H9 (cell line): ENCODE measurements around the gene ANKRD29. TPM values are rescaled to one million over a fixed set of nuclear protein-coding genes. Genes with fewer than 3 reads are reported as not detected.

Source experiments
- DNase-seq: peaks from one replicate; pipeline ENCODE4 v3.0.0-alpha.2; 2017
- H2AFZ ChIP-seq: one replicate; pipeline ENCODE4 v1.6.1; 2013; ENCODE audit warnings: mild to moderate bottlenecking, low read length, control low read depth, moderate library complexity
- H2AK5ac ChIP-seq: 2 replicates; pipeline ENCODE4 v1.6.1; 2013; ENCODE audit warnings: low read length, control low read depth, mixed read lengths; ENCODE audit not compliant: insufficient read length
- H2BK120ac ChIP-seq: one replicate; pipeline ENCODE4 v1.6.1; 2013; ENCODE audit warnings: low read depth, mild to moderate bottlenecking, low read length, control low read depth, inconsistent platforms; ENCODE audit not compliant: poor library complexity, severe bottlenecking
- H2BK12ac ChIP-seq: 2 replicates; pipeline ENCODE4 v1.6.1; 2013; ENCODE audit warnings: low read length, control low read depth, mixed read lengths, low read depth; ENCODE audit not compliant: insufficient read length
- H2BK15ac ChIP-seq: 2 replicates; pipeline ENCODE4 v1.6.1; 2013; ENCODE audit warnings: low read depth, low read length, control low read depth
- H2BK20ac ChIP-seq: one replicate; pipeline ENCODE4 v1.6.1; 2013; ENCODE audit warnings: low read depth, mild to moderate bottlenecking, low read length, control low read depth, inconsistent platforms; ENCODE audit not compliant: poor library complexity, severe bottlenecking
- H2BK5ac ChIP-seq: 2 replicates; pipeline ENCODE4 v1.6.1; 2013; ENCODE audit warnings: low read length, control low read depth, mixed read lengths; ENCODE audit not compliant: insufficient read length
- H3K14ac ChIP-seq: 2 replicates; pipeline ENCODE4 v1.6.1; 2013; ENCODE audit warnings: low read length, control low read depth; ENCODE audit not compliant: insufficient read depth
- H3K18ac ChIP-seq: 2 replicates; pipeline ENCODE4 v1.6.1; 2013; ENCODE audit warnings: low read depth, mild to moderate bottlenecking, mixed read lengths, low read length, control low read depth; ENCODE audit not compliant: insufficient read length
- H3K23ac ChIP-seq: 2 replicates; pipeline ENCODE4 v1.6.1; 2013; ENCODE audit warnings: low read length, control low read depth, mixed read lengths, low read depth; ENCODE audit not compliant: insufficient read length
- H3K23me2 ChIP-seq: 2 replicates; pipeline ENCODE4 v1.6.1; 2013; ENCODE audit warnings: low read depth, mild to moderate bottlenecking, mixed read lengths, low read length, control low read depth; ENCODE audit not compliant: insufficient read length, poor library complexity, severe bottlenecking
- H3K27ac ChIP-seq: 2 replicates; pipeline ENCODE4 v1.5.1; 2013; ENCODE audit warnings: low read length, control low read depth, mixed read lengths, low read depth; ENCODE audit not compliant: insufficient read length
- H3K27me3 ChIP-seq: 2 replicates; pipeline ENCODE4 v1.6.1; 2013; ENCODE audit warnings: low read length, control low read depth, inconsistent platforms; ENCODE audit not compliant: insufficient read depth
- H3K4ac ChIP-seq: 2 replicates; pipeline ENCODE4 v1.6.1; 2013; ENCODE audit warnings: low read depth, mild to moderate bottlenecking, control low read depth, inconsistent platforms, low read length, moderate library complexity
- H3K4me1 ChIP-seq: 2 replicates; pipeline ENCODE4 v1.6.1; 2013; ENCODE audit warnings: low read length, control low read depth, inconsistent platforms; ENCODE audit not compliant: insufficient read depth
- H3K4me2 ChIP-seq: 2 replicates; pipeline ENCODE4 v1.6.1; 2013; ENCODE audit warnings: low read length, control low read depth, mixed read lengths; ENCODE audit not compliant: insufficient read length, insufficient read depth
- H3K56ac ChIP-seq: 2 replicates; pipeline ENCODE4 v1.6.1; 2013; ENCODE audit warnings: low read depth, mild to moderate bottlenecking, mixed read lengths, low read length, control low read depth; ENCODE audit not compliant: insufficient read length
- H3K79me1 ChIP-seq: 2 replicates; pipeline ENCODE4 v1.6.1; 2013; ENCODE audit warnings: low read depth, mild to moderate bottlenecking, moderate library complexity, low read length, control low read depth, inconsistent platforms; ENCODE audit not compliant: insufficient read depth, poor library complexity, severe bottlenecking
- H3K79me2 ChIP-seq: 2 replicates; pipeline ENCODE4 v1.6.1; 2013; ENCODE audit warnings: low read length, control low read depth, inconsistent platforms; ENCODE audit not compliant: insufficient read depth
- H3K9ac ChIP-seq: 2 replicates; pipeline ENCODE4 v1.6.1; 2013; ENCODE audit warnings: low read length, control low read depth, mixed read lengths; ENCODE audit not compliant: insufficient read length; ENCODE audit errors: extremely low read depth
- H3K9me3 ChIP-seq: one replicate; pipeline ENCODE4 v1.6.1; 2013; ENCODE audit warnings: low read depth, low read length, inconsistent platforms; ENCODE audit not compliant: control insufficient read depth
- H3T11ph ChIP-seq: one replicate; pipeline ENCODE4 v1.6.1; 2013; ENCODE audit warnings: mild to moderate bottlenecking, low read length, control low read depth, inconsistent platforms
- H4K20me1 ChIP-seq: one replicate; pipeline ENCODE4 v1.6.1; 2013; ENCODE audit not compliant: control insufficient read depth, insufficient read length, insufficient read depth
- H4K5ac ChIP-seq: 2 replicates; pipeline ENCODE4 v1.6.1; 2013; ENCODE audit warnings: low read depth, mild to moderate bottlenecking, mixed read lengths, low read length, control low read depth; ENCODE audit not compliant: insufficient read length
- H4K8ac ChIP-seq: replicated peaks from 2 replicates; pipeline ENCODE4 v1.6.1; 2013; ENCODE audit warnings: low read length, control low read depth, mixed read lengths, low read depth; ENCODE audit not compliant: insufficient read length
- H4K91ac ChIP-seq: 2 replicates; pipeline ENCODE4 v1.6.1; 2013; ENCODE audit warnings: low read depth, mild to moderate bottlenecking, moderate library complexity, mixed read lengths, low read length, control low read depth; ENCODE audit not compliant: insufficient read length
- H3K27ac Mint-ChIP-seq, 3 experiments: 2 replicates in 2 of 3; 3 replicates in 1 of 3; pipeline ENCODE4 v1.8.0; 2020 to 2021; ENCODE audit warnings: mixed read lengths in 3 of 3, mild to moderate bottlenecking in 1 of 3, moderate library complexity in 1 of 3
- H3K27me3 Mint-ChIP-seq: 2 replicates; pipeline ENCODE4 v1.8.0; 2021; ENCODE audit warnings: low read depth, mild to moderate bottlenecking, moderate library complexity, mixed read lengths
- H3K36me3 Mint-ChIP-seq, 3 experiments: 2 replicates in 2 of 3; 3 replicates in 1 of 3; pipeline ENCODE4 v1.8.0; 2020 to 2021; ENCODE audit warnings: low read depth in 3 of 3, mixed read lengths in 3 of 3; ENCODE audit not compliant: insufficient read depth in 1 of 3
- H3K4me1 Mint-ChIP-seq, 2 experiments: 2 replicates each; pipeline ENCODE4 v1.8.0; 2020; ENCODE audit warnings: mixed read lengths in 2 of 2
- H3K4me3 Mint-ChIP-seq, 2 experiments: 2 replicates in 1 of 2; 3 replicates in 1 of 2; pipeline ENCODE4 v1.8.0; 2020 to 2021; ENCODE audit warnings: mild to moderate bottlenecking in 2 of 2, mixed read lengths in 2 of 2, moderate library complexity in 1 of 2
- H3K9me3 Mint-ChIP-seq, 2 experiments: 2 replicates in 1 of 2; 3 replicates in 1 of 2; pipeline ENCODE4 v1.8.0; 2020; ENCODE audit warnings: mild to moderate bottlenecking in 2 of 2, mixed read lengths in 2 of 2, moderate library complexity in 1 of 2
- WGBS: extraction: QIAGEN DNeasy Blood & Tissue Kit; methylation state at CpG from one replicate; pipeline ENCODE4 v1.1.7; 2013; ENCODE audit warnings: missing lambda C conversion rate, low lambda C conversion rate, mixed read lengths; ENCODE audit not compliant: insufficient read length; ENCODE audit errors: extremely low coverage; 5-methylcytosine and 5-hydroxymethylcytosine counted together
- total RNA-seq: library from RNA; stranded (reverse); gene quantifications from 2 replicates; pipeline ENCODE4 v1.2.1, GENCODE V29; 2021
- TF ChIP-seq, protein P1 (sequence below): fragments of 200-600 bp; sonication (generic); conservative IDR thresholded peaks from 3 replicates; pipeline ENCODE4 v1.8.0; 2021; ENCODE audit warnings: antibody characterized with exemption, mild to moderate bottlenecking

ANKRD29 gene
- total RNA-seq, 1 experiment from 2014 or later = 2.1 TPM

- H2AFZ ChIP-seq = no peak overlapping the region
- no peaks in the 10 kb centered on the region for H3K9me3 ChIP-seq
- no peak overlapping the region for H3K9ac ChIP-seq
- no peak overlapping the region for H3K18ac ChIP-seq
- H4K20me1 ChIP-seq = no peaks in the 10 kb centered on the region
- Mint-ChIP-seq H3K27me3 (no peaks in the 10 kb centered on the region), H3K9me3 (no peaks in the 10 kb centered on the region), H3K36me3 (no peaks in the 10 kb centered on the region), H3K27ac (no peak overlapping the region; a peak in 1 of 7 replicates), H3K4me3 (no peak overlapping the region), H3K4me1 (peaks cover 5 to 11% of the 10 kb centered on the region in 2 experiments)
- no peak overlapping the region for H3K14ac ChIP-seq
- no peak overlapping the region for H2BK12ac ChIP-seq
- WGBS = no CpG with 5 or more reads among the region's 2 CpGs
- no peak overlapping the region for H2BK20ac ChIP-seq
- no peak overlapping the region for H3K56ac ChIP-seq
- H3K27ac ChIP-seq = no peak overlapping the region
- H3T11ph ChIP-seq = no peak overlapping the region
- H3K27me3 ChIP-seq = no peaks in the 10 kb centered on the region
- H3K23me2 ChIP-seq = no peaks in the 10 kb centered on the region
- no peak overlapping the region for H3K4me2 ChIP-seq
- H2AK5ac ChIP-seq = no peak overlapping the region
- no peaks in the 10 kb centered on the region for H3K79me1 ChIP-seq
- H3K23ac ChIP-seq = no peak overlapping the region
- no peaks in the 10 kb centered on the region for H3K4me1 ChIP-seq
- H4K8ac ChIP-seq = no peak overlapping the region
- H2BK5ac ChIP-seq = no peak overlapping the region
- no peak overlapping the region for H3K4ac ChIP-seq
- H3K79me2 ChIP-seq = no peaks in the 10 kb centered on the region
- H4K5ac ChIP-seq = no peak overlapping the region
- no peak for DNase-seq
- H2BK120ac ChIP-seq = no peak overlapping the region
- TF ChIP-seq, protein P1, sequence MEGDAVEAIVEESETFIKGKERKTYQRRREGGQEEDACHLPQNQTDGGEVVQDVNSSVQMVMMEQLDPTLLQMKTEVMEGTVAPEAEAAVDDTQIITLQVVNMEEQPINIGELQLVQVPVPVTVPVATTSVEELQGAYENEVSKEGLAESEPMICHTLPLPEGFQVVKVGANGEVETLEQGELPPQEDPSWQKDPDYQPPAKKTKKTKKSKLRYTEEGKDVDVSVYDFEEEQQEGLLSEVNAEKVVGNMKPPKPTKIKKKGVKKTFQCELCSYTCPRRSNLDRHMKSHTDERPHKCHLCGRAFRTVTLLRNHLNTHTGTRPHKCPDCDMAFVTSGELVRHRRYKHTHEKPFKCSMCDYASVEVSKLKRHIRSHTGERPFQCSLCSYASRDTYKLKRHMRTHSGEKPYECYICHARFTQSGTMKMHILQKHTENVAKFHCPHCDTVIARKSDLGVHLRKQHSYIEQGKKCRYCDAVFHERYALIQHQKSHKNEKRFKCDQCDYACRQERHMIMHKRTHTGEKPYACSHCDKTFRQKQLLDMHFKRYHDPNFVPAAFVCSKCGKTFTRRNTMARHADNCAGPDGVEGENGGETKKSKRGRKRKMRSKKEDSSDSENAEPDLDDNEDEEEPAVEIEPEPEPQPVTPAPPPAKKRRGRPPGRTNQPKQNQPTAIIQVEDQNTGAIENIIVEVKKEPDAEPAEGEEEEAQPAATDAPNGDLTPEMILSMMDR = no peak
- no peak overlapping the region for H4K91ac ChIP-seq
- no peak overlapping the region for H2BK15ac ChIP-seq
Observed at GRCh38 chr18:23592911-23593310, 69.8 kb downstream of the ANKRD29 start.
